PFSK-1 (cell line): ENCODE measurements around the gene SPTB.

Experiments
- FOXP2 ChIP-seq: optimal IDR thresholded peaks from 2 replicates; pipeline ENCODE3; 2011; ENCODE audit warnings: borderline replicate concordance, control low read depth, inconsistent platforms; ENCODE audit not compliant: insufficient read depth; ENCODE audit errors: extremely low read length, extremely low read depth
- POLR2AphosphoS5 ChIP-seq: IDR thresholded peaks from 2 replicates; pipeline ENCODE4 v1.6.1; 2012; ENCODE audit warnings: low read depth, mild to moderate bottlenecking, control low read depth, low read length, moderate library complexity
- REST ChIP-seq, 2 experiments: IDR thresholded peaks; 2 replicates each; pipeline versions ENCODE4 v1.6.1 to v1.8.0; 2011 to 2012; ENCODE audit warnings: low read depth in 2 of 2, low read length in 2 of 2, control low read depth in 1 of 2, inconsistent platforms in 1 of 2, mild to moderate bottlenecking in 1 of 2, moderate library complexity in 1 of 2; ENCODE audit not compliant: insufficient read depth in 1 of 2
- SIN3A ChIP-seq: IDR thresholded peaks from 2 replicates; pipeline ENCODE4 v1.6.1; 2012; ENCODE audit warnings: mild to moderate bottlenecking, low read length, moderate library complexity, borderline replicate concordance; ENCODE audit not compliant: insufficient read depth
- TAF1 ChIP-seq: IDR thresholded peaks from 2 replicates; pipeline ENCODE4 v1.6.1; 2012; ENCODE audit warnings: low read length, control low read depth, borderline replicate concordance; ENCODE audit not compliant: insufficient read depth

Gene SPTB

GRCh38 chr14:64825509-64825908 lies 54.2 kb downstream of the SPTB start:
- TF ChIP-seq POLR2AphosphoS5 = no peak
- no peak for TF ChIP-seq SIN3A
- TF ChIP-seq FOXP2 = no peak
- no peak for TF ChIP-seq TAF1
- no peak for TF ChIP-seq REST (IDR thresholded peaks at IDR 0.05; ENCODE audit: insufficient read depth in 1 of 2, low read depth in 2 of 2, low read length in 2 of 2)

- TF ChIP-seq TAF1 (no peak), REST (IDR thresholded peaks at IDR 0.05; ENCODE audit: insufficient read depth in 1 of 2, low read depth in 2 of 2, low read length in 2 of 2) (no peak), SIN3A (no peak), POLR2AphosphoS5 (no peak), FOXP2 (no peak)
Observed at GRCh38 chr14:64825006-64825405, 54.7 kb downstream of the SPTB start.

GRCh38 chr14:64824471-64824870 lies 55.2 kb downstream of the SPTB start:
- TF ChIP-seq SIN3A (no peak), POLR2AphosphoS5 (no peak)

DNA sequence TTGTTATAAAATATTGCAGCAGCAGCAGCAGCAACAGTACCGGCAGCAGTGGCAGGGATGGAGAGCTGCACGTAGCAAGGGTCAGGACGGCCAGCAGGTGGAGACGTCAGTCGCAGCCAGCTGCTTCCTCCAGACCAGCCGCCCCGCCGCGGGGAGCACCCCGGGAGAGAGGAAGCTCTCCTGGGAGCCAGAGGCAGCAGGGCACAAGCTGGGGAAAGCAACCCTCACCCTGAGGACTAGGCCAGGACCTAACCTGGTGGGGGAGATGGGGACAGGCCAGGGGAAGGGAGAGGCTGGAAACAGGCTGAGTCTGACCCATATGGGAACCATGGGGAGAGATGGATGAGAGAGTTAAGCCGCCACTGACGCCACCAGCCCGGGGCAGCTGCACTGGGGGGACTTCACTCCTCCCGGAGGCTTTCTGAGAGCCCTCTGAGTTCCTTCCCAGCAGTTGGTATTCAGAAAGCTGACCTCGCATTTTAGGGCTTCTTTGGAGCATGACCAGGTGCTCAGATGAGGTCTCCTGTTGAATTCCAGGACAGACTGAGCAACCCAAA lies 56.3 kb downstream of the SPTB start:
- TF ChIP-seq POLR2AphosphoS5 (no peak), FOXP2 (no peak), TAF1 (no peak), REST (IDR thresholded peaks at IDR 0.05; ENCODE audit: insufficient read depth in 1 of 2, low read depth in 2 of 2, low read length in 2 of 2) (no peak)

GRCh38 chr14:64821651-64822050 lies 58.1 kb downstream of the SPTB start:
- TF ChIP-seq TAF1 (no peak), REST (IDR thresholded peaks at IDR 0.05; ENCODE audit: insufficient read depth in 1 of 2, low read depth in 2 of 2, low read length in 2 of 2) (no peak)

DNA sequence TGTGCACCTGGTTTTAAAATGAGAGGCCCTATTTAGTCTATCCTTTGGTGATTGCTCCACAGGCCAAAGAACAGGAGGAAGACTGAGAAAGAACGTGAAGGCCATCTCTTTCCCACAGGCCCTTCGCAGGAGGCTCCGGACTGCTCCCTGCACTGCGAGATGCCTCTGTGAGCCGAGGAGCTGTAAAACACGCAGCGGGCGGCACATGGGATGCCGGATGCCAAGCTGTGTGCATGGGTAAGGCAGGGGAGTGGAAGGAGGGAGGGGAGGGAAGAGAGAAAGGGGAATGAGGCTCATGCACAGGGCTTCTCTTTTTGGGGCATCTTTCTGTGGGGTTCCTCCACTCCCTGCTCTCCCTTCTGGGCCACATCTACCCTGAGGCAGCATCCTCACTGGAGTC lies 61.6 kb downstream of the SPTB start:
- TF ChIP-seq REST (IDR thresholded peaks at IDR 0.05; ENCODE audit: insufficient read depth in 1 of 2, low read depth in 2 of 2, low read length in 2 of 2) (no peak), SIN3A (no peak), TAF1 (no peak), FOXP2 (no peak), POLR2AphosphoS5 (no peak)
